Stimulated activated CD4-positive, alpha-beta T cell treated with anti-CD3 and anti-CD28 coated beads, Interleukin-12 subunit alpha, Interleukin-12 subunit beta, amount 100 ng/mL, for 24 hours (primary cell): ENCODE data around the gene TMEM100.
"Not testable (repeated sequence)": the region's sequence is repeated elsewhere in the genome, so short reads cannot be mapped to it uniquely, and the experiment has no call there.

Experiments
- DNase-seq, 2 experiments: peaks; one replicate each; pipeline ENCODE4 v3.0.0-alpha.2; 2020; ENCODE audit warnings: low read depth in 2 of 2

Gene TMEM100

GRCh38 chr17:55687037-55687436, 35.6 kb downstream of the TMEM100 start:
- no peak for DNase-seq

- DNase-seq = no peak
Measured at GRCh38 chr17:55683550-55684315, 38.9 kb downstream of the TMEM100 start.

- DNase-seq = no peak
Measured at GRCh38 chr17:55681342-55681700, 41.3 kb downstream of the TMEM100 start.

- no peak for DNase-seq
Measured at GRCh38 chr17:55680686-55681341, 41.9 kb downstream of the TMEM100 start.

GRCh38 chr17:55677446-55677845, 45.2 kb downstream of the TMEM100 start:
- DNase-seq = no peak

GRCh38 chr17:55676274-55676673, 46.4 kb downstream of the TMEM100 start:
- DNase-seq = no peak

- no peak for DNase-seq
Measured at GRCh38 chr17:55673743-55674506, 48.7 kb downstream of the TMEM100 start.

DNA sequence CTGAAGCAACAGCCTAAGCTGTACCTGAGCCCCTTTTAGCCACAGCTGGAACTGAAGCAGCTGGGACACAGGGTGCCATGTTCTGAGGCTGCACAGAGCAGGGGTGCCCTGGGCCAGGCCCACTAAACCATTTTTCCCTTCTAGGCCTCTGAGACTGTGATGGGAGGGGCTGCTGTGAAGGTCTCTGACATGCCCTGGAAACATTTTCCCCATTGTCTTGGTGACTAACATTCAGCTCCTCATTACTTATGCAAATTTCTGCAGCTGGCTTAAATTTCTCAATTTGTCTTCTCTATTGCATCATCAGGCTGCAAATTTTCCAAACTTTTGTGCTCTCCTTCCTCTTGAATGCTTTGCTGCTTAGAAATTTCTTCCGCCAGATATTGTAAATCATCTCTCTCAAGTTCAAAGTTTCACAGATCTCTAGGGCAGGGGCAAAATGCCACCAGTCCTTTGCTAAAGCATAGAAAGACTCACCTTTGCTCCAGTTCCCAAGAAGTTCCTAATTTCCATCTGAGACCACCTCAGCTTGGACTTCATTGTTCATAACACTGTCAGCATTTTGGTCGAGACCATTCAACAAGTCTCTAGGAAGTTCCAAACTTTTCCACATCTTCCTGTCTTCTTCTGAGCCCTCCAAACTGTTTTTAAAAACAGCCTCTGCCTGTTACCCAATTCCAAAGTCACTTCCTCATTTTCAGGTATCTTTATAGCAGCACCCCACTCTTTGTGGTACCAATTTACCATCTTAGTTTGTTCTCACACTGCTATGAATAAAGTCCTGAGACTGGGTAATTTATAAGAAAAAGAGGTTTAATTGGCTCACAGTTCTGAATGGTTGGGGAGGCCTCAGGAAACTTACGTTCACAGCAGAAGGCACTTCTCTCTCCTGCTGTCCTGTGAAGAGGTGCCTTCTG, 49.8 kb downstream of the TMEM100 start:
- DNase-seq = no peak

DNA sequence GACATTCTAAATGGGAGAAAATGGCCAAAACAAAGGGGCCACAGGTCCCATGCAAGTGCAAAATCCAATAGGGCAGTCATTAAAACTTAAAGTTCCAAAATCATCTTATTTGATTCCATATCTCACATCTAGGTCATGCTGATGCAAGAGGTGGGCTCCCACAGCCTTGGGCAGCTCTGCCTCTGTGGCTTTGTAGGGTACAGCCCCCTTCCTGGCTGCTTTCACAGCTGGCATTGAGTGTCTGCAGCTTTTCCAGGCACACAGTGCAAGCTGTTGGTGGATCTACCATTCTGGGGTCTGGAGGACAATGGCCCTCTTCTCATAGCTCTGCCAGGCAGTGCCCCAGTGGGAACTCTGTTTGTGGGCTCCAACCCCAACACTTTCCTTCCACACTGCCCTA, 50.7 kb downstream of the TMEM100 start:
- DNase-seq = not testable (repeated sequence)
